Stimulated activated CD8-positive, alpha-beta memory T cell treated with anti-CD3 and anti-CD28 coated beads, Interleukin-4, amount 100 ng/mL, for 1 hour (primary cell): ENCODE data around the gene POLR1G.

Experiments
- DNase-seq, 2 donors: peaks; one replicate each; pipeline ENCODE4 v3.0.0-alpha.2; 2020; ENCODE audit warnings: low read depth in 2 of 2, low spot score in 1 of 2

The POLR1G gene

DNA sequence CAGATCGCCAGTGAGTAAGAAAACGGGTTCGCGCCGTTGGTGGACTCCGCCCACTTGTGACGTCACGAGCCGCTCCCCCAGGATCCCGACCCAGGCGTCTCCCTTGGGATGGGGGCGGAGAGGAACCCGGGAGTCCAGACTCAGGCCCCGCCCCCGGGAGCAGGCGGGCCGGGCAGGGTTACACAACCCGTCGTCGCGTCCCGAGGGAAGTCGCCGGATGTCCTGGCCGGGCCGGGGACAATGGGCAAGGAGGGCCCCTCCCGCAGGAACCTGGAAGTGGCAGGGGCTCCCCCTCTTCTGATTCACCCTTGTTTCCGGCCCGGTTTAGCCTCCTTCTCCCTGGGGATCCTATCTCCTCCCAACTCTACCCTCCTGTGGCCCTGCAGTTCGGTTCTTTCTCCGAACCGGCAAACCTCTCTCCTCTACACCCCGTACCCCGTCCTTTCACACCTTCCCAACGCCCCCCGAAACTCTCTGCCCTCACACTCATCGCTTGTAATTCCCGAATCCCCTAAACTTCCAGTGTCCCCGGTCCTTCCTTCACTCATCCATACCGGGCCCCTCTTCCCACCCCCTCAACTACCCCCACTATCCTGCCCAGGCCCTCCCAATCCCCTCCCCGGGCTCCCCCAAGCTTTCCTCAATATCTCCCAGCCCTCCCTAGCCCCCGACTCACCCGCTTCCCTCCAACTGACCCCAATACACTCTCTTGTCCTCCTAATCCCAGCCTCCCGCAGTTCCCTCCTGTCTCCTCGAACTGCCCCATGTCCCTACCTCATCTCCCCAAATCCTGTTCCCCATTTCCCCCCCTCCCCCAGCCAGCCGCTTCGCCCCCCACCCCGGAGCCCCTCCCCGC is 37.2 kb downstream of the POLR1G start:
- DNase-seq = no peak

DNA sequence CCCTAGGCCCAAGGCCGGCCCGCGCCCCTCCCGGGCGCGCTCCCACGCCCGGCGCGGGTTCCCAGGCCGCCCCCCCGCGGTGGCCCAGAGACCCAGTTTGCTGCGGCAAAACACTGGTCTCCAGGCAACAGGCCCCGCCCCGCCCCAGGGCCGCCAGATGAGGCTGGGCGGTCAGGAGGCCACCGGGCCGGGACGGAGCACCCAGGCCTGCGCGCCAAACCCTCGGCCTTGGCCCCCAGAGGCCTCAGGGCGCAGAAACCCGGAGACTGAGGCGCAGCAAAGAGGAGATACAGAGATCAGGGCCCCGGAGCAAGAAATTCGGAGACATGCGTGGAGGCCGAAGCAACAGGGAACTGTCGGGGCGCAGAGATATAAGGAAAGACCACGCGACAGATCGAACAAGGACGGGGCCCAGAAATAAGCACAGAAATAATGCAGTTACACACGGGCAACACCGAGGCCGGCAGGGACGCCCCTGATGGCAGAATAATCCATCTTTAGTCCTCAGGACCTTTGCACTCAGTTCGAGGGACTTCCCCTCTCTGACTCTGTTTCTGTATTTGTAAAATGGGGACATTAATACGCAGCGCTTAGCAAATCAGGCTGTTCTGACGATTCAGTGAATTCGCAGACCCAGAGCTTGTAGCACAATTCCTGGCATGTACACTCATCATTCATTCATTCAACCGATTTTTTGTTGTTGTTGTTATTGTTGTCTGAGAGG is 38.0 kb downstream of the POLR1G start:
- DNase-seq = peak; percentile 66 to 68

DNA sequence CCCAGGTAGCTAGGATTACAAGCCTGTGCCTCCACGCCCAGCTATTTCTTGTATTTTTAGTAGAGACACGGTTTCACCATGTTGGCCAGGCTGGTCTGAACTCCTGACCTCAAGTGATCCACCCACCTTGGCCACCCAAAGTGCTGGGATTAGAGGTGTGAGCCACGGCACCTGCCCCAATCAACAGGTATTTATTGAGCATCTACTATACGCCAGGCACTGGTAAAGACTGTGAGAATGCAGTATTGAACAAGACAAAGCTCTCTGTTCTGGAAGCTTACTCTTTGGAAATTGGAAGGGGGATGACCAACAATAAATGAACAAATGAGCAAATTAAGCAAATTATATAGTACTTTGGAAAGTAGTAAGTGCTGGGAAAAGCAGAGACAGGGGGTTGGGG is 38.7 kb downstream of the POLR1G start:
- no peak for DNase-seq

DNA sequence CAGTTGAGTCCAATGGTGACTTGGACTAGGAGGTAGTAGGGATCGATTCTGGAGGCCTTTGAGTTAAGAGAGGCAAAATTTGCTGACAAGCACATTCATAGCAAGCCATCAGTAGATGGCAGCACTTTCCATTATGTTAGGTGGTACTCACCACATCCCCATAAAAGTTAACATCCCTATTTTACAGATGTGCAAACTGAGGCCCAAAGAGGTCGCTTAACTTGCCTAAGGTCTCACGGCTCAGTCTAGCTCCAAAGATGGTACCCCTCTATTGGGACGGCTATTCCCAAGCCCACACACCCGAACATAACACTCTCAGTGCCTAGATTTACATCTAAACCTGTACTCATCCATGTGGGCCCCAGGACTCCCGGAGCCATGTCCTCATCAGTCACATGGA is 39.9 kb downstream of the POLR1G start:
- DNase-seq = no peak

DNA sequence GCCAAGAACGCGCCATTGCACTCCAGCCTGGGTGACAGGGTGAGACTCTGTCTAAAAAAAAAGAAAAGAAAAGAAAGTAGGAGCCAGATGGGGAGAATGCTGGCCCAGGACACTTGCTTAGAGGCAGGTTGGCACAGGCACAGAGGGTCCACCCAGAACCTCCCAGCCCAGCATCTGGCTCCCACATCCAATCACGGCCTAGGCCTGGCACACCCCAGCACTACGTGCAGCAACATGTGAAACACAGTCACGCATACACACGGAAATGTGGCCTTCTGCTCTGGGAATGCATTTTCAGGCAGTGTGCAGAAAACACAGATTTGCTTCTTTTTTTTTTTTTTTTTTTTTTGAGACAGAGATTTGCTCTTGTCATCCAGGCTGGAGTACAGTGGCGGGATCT is 40.5 kb downstream of the POLR1G start:
- no peak for DNase-seq

DNA sequence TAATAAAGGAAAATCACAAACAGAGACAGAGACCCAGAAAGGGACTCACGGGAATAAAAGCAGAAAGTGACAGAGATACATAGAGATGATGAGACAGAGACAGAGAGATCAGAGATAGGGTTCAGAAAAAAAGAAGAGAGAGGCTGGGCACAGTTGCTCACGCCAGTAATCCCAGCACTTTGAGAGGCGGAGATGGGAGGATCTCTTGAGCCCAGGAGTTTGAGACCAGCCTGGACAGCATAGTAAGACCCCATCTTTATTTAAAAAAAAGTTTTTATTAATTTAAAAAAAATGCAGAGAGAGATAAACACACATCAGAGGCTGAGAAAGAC is 41.9 kb downstream of the POLR1G start:
- no peak for DNase-seq

DNA sequence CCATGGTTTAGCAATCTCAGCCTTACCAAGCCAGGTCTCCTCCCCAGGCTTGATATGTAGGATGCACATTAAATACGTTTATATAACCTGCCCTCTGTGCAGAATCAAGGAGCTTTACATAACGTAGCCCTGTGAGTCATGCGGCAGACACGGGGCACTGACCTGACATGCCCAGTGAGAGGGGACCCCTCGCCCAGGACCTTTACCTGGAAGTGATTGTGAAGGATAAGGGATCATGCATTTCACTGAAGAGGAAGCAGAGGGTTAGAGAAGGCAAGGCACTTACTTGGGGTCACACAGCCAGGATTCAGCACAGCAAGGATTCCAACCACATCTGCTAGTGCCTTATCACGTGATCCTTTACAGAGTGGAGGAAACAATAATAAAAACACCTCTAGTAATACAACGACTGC is 42.4 kb downstream of the POLR1G start:
- DNase-seq = no peak

DNA sequence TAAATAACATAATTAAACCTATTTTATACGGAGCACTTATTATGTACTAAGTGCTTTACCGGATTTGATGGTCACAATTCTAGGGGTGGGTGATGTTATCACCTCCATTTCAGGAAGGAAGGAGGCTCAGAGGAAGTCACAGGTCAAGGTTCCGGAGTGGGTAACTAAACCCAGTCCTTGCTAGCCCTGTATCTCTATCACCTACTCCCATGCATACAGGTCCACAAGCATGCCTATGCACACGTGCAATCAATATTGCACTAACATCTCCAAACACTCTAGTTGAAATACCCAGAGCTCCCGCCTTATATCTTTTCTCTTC is 43.5 kb downstream of the POLR1G start:
- DNase-seq = no peak

DNA sequence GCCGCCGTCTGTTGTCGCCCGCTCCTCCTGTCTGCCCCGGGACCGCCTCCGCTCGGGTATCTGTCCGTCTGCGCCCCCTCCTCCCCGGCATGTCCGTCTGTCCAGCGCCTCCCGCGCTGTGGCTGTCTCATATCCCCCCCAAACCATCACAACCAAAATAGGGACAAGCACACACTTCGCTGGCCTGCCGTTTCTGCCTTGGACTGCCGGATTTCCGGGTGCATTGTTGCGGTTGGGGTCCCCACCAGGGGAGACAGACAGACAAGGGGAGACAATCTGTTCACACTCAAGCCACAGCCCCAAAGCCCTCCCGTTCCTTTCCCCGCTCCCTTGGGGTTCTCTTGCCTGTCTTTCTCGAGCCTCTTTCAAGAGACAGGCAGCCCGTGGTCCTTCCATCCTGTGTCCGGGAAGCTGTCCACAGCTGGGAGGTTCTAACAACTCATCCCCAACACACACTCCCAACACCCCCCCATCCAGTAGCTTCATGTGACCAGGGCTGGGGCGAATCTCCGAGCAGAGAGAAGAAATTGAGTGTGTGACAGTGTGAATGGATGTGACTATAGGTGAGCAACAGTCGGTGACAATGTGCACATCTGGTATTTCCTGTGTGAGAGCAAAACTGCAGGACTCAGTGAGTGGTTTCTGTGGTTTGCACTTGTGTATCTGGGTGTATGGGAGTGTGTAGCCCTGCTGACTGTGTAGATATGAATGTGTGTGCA is 44.8 kb downstream of the POLR1G start:
- DNase-seq = no peak

DNA sequence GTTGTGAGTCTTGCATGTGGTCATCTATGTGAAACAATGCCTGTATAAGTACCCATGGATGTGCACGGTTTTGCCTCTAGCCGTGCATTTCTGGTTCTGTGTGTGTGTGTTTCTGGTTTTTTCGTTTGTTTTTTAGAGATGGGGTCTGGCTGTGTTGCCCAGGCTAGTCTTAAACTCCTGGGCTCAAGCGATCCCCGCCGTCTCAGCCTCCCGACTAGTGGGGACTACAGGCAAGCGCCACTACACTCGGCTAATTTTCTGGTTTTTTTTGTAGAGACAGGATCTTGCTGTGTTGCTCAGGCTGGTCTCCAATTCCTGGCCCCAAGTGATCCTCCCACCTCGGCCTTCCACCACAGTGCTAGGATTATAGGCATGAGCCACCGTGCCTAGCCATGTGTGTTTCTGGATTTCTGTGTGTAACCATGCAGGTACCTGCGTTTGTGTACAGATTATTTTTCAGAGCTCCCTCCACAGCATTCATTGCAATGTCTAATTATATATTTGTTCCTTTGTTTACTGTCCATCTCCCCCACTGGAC is 45.5 kb downstream of the POLR1G start:
- no peak for DNase-seq

DNA sequence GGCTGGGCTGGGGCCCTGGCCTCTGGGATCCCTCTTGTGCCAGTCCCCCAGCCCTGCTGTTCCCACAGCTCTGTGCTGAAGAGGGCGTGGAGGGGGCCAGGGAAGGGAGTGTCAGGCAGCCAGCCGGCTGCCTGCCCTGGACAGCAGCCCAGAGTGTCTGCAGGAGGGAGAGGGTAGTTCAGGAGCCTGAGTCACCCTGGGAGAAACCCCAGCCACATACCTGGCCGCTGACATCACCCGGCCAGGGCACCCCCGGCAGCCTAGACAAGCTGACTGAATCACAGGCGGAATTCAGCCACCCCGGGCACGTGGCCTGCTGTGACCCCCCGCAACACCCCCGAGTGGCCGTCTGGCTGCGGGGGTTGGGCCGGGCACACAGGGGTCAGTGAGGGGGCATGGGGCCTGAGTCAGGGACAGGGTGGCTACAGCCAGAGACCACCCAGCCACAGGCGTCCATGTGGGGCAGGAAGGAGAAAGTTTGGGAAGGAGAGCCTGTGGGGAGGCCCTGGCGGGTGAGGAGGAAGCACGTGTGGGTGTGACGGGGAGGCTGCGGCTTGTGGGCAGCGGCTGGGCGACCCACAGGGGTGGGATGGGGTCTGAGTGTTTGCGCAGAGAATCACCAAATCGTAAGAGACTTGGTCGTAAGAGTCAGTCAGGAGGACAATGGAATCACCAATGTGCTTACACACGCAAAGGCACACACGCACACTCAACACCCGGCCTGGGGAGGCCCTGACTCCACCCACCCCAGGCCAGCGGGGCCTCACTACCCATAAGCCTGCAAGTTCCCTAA is 49.5 kb downstream of the POLR1G start:
- DNase-seq = peak in 1 of 2 donors; percentile 54

DNA sequence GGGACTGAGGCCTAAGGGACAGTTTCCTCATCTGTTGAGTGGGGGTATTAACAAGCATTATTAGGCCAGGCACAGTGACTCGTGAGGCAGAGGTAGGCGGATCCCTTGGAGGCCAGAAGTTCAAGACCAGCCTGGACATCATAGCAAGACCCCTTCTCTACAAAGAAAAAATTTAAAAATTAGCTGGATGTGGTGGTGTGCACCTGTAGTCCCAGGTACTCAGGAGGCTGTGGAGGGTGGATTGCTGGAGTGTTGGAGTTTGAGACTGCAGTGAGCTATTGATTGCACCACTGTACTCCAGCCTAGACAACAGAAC is 50.0 kb downstream of the POLR1G start:
- no peak for DNase-seq

DNA sequence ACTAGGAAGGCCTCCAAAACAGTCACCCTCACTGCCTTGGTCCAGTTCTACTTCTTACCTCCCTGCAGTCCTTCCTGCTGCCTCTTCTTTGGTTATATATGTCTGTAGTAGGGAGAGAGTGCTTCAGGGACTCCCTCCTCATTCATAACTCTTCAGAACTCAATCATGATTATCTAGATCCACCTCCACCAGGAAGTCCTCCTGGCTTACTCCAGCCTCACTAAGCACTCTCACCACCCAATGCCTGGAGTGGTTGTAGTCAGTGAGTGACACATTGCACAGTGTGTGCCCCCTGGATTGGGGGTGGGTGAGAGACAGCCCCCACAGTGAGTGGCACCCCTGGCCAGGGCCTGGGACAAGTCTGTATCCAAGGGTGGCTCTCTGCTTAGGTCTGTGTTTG is 51.3 kb downstream of the POLR1G start:
- no peak for DNase-seq
